Measurements from ENCODE around the gene LDB2. TPM values are rescaled to one million over a fixed set of nuclear protein-coding genes. Genes with fewer than 3 reads are reported as not detected.
"Not testable (repeated sequence)": the region's sequence is repeated elsewhere in the genome, so short reads cannot be mapped to it uniquely, and the experiment has no call there.

LDB2 gene
- total and polyA plus RNA-seq, 5 experiments from 2014 or later = 0.38 TPM; not detected in 4

GRCh38 chr4:16572631-16573030 lies 325.8 kb downstream of the LDB2 start:
- DNase-seq (no peak), ATAC-seq (no peak)
- Mint-ChIP-seq H3K27me3 (peaks cover 0 to 11% (median 5%) of the 10 kb centered on the region in 5 donors), H3K27ac (no peak overlapping the region), H3K9me3 (peaks cover 0 to 14% (median 0%) of the 10 kb centered on the region in 9 donors), H3K4me3 (no peak overlapping the region), H3K36me3 (no peaks in the 10 kb centered on the region), H3K4me1 (no peaks in the 10 kb centered on the region)
- POLR2A ChIA-PET = no interaction called here

- no peak for ATAC-seq
- peaks cover 0 to 11% (median 5%) of the 10 kb centered on the region in 5 donors for H3K27me3 Mint-ChIP-seq
- POLR2A ChIA-PET = no interaction called here
- no peaks in the 10 kb centered on the region for H3K36me3 Mint-ChIP-seq
- no peak overlapping the region for H3K27ac Mint-ChIP-seq
- H3K4me1 Mint-ChIP-seq = no peaks in the 10 kb centered on the region
- no peak overlapping the region for H3K4me3 Mint-ChIP-seq
- peaks cover 0 to 14% (median 0%) of the 10 kb centered on the region in 9 donors for H3K9me3 Mint-ChIP-seq
- no peak for DNase-seq
These were observed 326.3 kb downstream of the LDB2 start for GRCh38 chr4:16572161-16572560.

GRCh38 chr4:16569790-16570189 lies 328.7 kb downstream of the LDB2 start:
- H3K27me3 Mint-ChIP-seq = peaks cover 0 to 6% (median 0%) of the 10 kb centered on the region in 5 donors
- no peak overlapping the region for H3K27ac Mint-ChIP-seq
- H3K4me1 Mint-ChIP-seq = no peaks in the 10 kb centered on the region
- H3K4me3 Mint-ChIP-seq = no peak overlapping the region
- no peaks in the 10 kb centered on the region for H3K36me3 Mint-ChIP-seq
- ATAC-seq (no peak), DNase-seq (no peak)
- peaks cover 0 to 14% (median 0%) of the 10 kb centered on the region in 9 donors for H3K9me3 Mint-ChIP-seq
- POLR2A ChIA-PET = no interaction called here

DNA sequence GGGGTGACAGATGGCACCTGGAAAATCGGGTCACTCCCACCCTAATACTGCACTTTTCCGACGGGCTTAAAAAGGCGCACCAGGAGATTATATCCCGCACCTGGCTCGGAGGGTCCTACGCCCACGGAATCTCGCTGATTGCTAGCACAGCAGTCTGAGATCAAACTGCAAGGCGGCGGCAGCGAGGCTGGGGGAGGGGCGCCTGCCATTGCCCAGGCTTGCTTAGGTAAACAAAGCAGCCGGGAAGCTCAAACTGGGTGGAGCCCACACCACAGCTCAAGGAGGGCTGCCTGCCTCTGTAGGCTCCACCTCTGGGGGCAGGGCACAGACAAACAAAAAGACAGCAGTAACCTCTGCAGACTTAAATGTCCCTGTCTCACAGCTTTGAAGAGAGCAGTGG lies 341.1 kb downstream of the LDB2 start:
- POLR2A ChIA-PET, DNase-seq, H3K27ac Mint-ChIP-seq, H3K4me3 Mint-ChIP-seq, H3K4me1 Mint-ChIP-seq, H3K36me3 Mint-ChIP-seq, ATAC-seq, H3K27me3 Mint-ChIP-seq: not testable (repeated sequence)
- peaks cover 0 to 23% (median 12%) of the 10 kb centered on the region in 9 donors for H3K9me3 Mint-ChIP-seq

- ATAC-seq (no peak), DNase-seq (no peak)
- Mint-ChIP-seq H3K36me3 (peaks cover 0 to 2% (median 0%) of the 10 kb centered on the region in 3 donors), H3K4me3 (no peak overlapping the region), H3K9me3 (peaks cover 0 to 23% (median 7%) of the 10 kb centered on the region in 9 donors), H3K27ac (no peak overlapping the region), H3K27me3 (peaks cover 0 to 6% (median 0%) of the 10 kb centered on the region in 5 donors), H3K4me1 (no peaks in the 10 kb centered on the region)
- POLR2A ChIA-PET = no interaction called here
These were observed 343.3 kb downstream of the LDB2 start for GRCh38 chr4:16555156-16555555.

DNA sequence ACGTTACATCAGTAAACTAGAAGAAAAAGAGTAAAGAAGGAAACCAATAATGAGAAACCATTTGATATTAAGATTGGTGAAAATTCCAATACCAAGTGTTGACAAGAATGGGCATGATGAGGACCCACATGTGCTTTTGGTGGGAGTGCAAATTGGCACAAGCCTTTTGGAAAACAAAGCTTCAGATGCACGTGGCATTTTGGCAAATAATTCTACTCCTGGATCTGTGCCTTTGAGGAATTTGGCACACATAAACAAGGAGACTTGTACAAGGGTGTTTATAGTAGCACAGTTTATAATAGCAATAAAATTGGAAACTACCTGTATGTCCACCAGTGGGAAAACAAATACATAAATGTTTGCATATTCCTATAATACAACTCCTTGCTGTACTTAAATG lies 347.9 kb downstream of the LDB2 start:
- H3K27ac Mint-ChIP-seq = no peak overlapping the region
- peaks cover 0 to 7% (median 1%) of the 10 kb centered on the region in 5 donors for H3K27me3 Mint-ChIP-seq
- H3K4me3 Mint-ChIP-seq = no peak overlapping the region
- H3K36me3 Mint-ChIP-seq = no peaks in the 10 kb centered on the region
- H3K4me1 Mint-ChIP-seq = peaks cover 0 to 1% (median 0%) of the 10 kb centered on the region in 4 donors
- POLR2A ChIA-PET = no interaction called here
- H3K9me3 Mint-ChIP-seq = peaks cover 0 to 14% (median 3%) of the 10 kb centered on the region in 9 donors
- DNase-seq (no peak), ATAC-seq (no peak)

- H3K36me3 Mint-ChIP-seq = no peaks in the 10 kb centered on the region
- no peak for ATAC-seq
- peaks cover 0 to 1% (median 0%) of the 10 kb centered on the region in 4 donors for H3K4me1 Mint-ChIP-seq
- H3K4me3 Mint-ChIP-seq = no peak overlapping the region
- H3K27me3 Mint-ChIP-seq = peaks cover 0 to 15% (median 2%) of the 10 kb centered on the region in 5 donors
- POLR2A ChIA-PET = no interaction called here
- no peak for DNase-seq
- peaks cover 0 to 9% (median 0%) of the 10 kb centered on the region in 9 donors for H3K9me3 Mint-ChIP-seq
- H3K27ac Mint-ChIP-seq = no peak overlapping the region
These were observed 352.8 kb downstream of the LDB2 start for GRCh38 chr4:16545656-16546055.

- Mint-ChIP-seq H3K27me3 (peaks cover 0 to 15% (median 2%) of the 10 kb centered on the region in 5 donors), H3K4me3 (no peak overlapping the region), H3K9me3 (peaks cover 0 to 9% (median 0%) of the 10 kb centered on the region in 9 donors), H3K27ac (no peak overlapping the region), H3K4me1 (peaks cover 0 to 1% (median 0%) of the 10 kb centered on the region in 4 donors), H3K36me3 (no peaks in the 10 kb centered on the region)
- no peak for DNase-seq
- POLR2A ChIA-PET = no interaction called here
- ATAC-seq = no peak
These were observed 353.6 kb downstream of the LDB2 start for GRCh38 chr4:16544869-16545268.

- Mint-ChIP-seq H3K36me3 (no peaks in the 10 kb centered on the region), H3K27ac (no peak overlapping the region), H3K4me1 (peaks cover 0 to 1% (median 0%) of the 10 kb centered on the region in 4 donors), H3K4me3 (no peak overlapping the region), H3K27me3 (peaks cover 0 to 15% (median 2%) of the 10 kb centered on the region in 5 donors), H3K9me3 (peaks cover 0 to 9% (median 0%) of the 10 kb centered on the region in 9 donors)
- DNase-seq = no peak
- no peak for ATAC-seq
- POLR2A ChIA-PET = no interaction called here
These were observed 354.2 kb downstream of the LDB2 start for GRCh38 chr4:16544251-16544721.

DNA sequence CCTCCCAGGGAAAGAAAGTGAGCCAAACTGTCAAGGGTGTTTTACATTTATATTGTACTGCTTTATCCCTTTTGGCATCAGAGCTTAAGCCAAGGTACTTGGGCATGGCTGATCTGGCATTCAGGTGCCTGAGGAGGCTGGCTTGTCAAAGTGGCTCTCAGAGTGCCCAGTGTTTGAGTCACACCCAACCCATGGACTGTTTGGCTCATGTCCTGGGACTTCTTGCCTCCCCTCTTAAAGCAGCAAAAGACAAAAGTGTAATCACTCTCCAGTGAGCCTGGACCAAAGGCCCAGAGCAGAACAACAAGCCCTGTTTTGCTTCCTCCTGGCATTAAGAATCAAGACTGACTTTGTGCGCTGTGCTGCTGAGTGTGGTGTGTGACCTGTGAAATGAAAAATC lies 360.5 kb downstream of the LDB2 start:
- Mint-ChIP-seq H3K36me3 (no peaks in the 10 kb centered on the region), H3K27ac (no peak overlapping the region), H3K4me3 (no peak overlapping the region), H3K27me3 (peaks cover 0 to 8% (median 0%) of the 10 kb centered on the region in 5 donors), H3K9me3 (peaks cover 0 to 8% (median 0%) of the 10 kb centered on the region in 9 donors), H3K4me1 (no peaks in the 10 kb centered on the region)
- POLR2A ChIA-PET = no interaction called here
- ATAC-seq = no peak
- no peak for DNase-seq

GRCh38 chr4:16532240-16532970 lies 366.0 kb downstream of the LDB2 start:
- no peak overlapping the region for H3K27ac Mint-ChIP-seq
- ATAC-seq = no peak

DNA sequence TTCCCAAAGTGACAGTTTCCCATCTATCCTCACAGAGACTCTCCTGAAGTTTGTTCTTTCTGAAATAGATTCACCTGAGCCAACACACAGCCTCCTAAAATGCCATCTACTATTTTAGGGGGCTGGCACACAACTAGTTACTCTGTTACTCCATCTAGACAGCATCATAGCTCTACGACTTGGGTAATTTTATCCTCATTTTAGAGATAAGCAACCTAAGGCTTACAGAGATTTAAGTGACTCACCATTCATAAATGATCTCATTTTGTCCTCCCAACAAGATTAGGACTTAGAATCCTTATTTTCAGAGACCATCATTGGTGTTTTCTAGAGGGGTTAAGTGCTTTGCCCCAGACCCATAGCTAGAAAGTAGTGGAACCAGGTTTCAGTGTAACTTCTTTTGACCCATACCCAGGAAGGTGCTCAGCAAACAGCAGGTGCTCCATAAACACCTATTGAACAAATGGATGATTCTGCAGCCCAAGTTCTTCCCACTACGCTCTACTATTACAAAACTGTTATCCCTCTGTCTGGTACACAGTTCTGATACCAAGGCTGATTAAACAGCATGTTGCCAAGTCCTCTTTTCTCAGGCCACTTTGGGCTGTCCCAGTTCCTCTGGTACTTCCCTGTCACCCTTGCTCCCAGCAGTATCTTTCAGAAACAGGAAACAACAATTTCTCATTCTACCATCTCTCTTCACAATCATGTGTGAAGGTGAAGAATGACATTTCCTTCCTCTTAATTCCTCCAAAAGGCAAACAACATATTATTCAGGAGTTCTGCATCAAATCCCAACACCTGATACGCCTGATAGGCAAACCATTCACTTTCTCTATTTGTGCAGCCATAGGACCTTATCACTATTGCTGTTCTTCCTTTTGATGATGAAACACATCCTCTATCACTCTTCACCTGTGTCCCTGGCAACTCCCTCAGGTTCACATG lies 367.5 kb downstream of the LDB2 start:
- Mint-ChIP-seq H3K36me3 (no peaks in the 10 kb centered on the region), H3K9me3 (no peaks in the 10 kb centered on the region), H3K27me3 (peaks cover 0 to 10% (median 2%) of the 10 kb centered on the region in 5 donors), H3K27ac (no peak overlapping the region), H3K4me3 (no peak overlapping the region), H3K4me1 (no peaks in the 10 kb centered on the region)
- DNase-seq (no peak), ATAC-seq (no peak)
- POLR2A ChIA-PET = no interaction called here

More at GRCh38 chr4:16532240-16532970, 366.0 kb downstream of the LDB2 start:
- no peaks in the 10 kb centered on the region for H3K36me3 Mint-ChIP-seq
- H3K4me1 Mint-ChIP-seq = no peaks in the 10 kb centered on the region
- H3K9me3 Mint-ChIP-seq = no peaks in the 10 kb centered on the region
- peaks cover 0 to 10% (median 2%) of the 10 kb centered on the region in 5 donors for H3K27me3 Mint-ChIP-seq
- no peak overlapping the region for H3K4me3 Mint-ChIP-seq
- POLR2A ChIA-PET = no interaction called here
- no peak for DNase-seq

Data from naive thymus-derived CD8-positive, alpha-beta T cell (primary cell).